Measurements from ENCODE around the gene CDC25B.

DNA sequence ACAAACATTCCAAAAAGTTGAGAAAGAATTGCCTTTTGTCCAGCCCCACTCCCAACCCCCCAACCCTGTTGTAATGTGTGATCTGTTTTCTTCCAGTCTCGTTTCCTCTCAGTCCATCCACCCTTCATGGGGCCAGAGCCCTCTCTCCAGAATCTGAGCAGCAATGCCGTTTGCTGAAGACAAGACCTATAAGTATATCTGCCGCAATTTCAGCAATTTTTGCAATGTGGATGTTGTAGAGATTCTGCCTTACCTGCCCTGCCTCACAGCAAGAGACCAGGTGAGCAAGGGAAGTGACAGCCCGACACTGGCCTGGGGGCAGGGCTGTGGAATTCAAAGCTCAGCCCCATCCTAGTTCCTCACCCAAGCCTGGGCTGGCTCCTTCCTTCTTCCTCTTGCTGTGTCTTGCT lies 58.4 kb downstream of the CDC25B start:
- TF ChIP-seq RAD21 (IDR thresholded peaks at IDR 0.05; ENCODE audit: low read depth) (no peak), EP300 (IDR thresholded peaks at IDR 0.05; ENCODE audit: borderline replicate concordance) (no peak), CEBPB (IDR thresholded peaks at IDR 0.05) (no peak), TAF1 (IDR thresholded peaks at IDR 0.05; ENCODE audit: low read depth) (no peak), TCF12 (IDR thresholded peaks at IDR 0.05; ENCODE audit: low read depth) (no peak), TEAD4 (IDR thresholded peaks at IDR 0.05) (no peak), CREB1 (IDR thresholded peaks at IDR 0.05; ENCODE audit: low read depth) (no peak), YY1 (IDR thresholded peaks at IDR 0.05; ENCODE audit: low read depth) (no peak), NFIC (IDR thresholded peaks at IDR 0.05) (no peak), EGR1 (IDR thresholded peaks at IDR 0.05) (no peak), ZBTB7A (IDR thresholded peaks at IDR 0.05; ENCODE audit: low read depth) (no peak)
- TF ChIP-seq, protein P1, sequence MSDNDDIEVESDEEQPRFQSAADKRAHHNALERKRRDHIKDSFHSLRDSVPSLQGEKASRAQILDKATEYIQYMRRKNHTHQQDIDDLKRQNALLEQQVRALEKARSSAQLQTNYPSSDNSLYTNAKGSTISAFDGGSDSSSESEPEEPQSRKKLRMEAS (IDR thresholded peaks at IDR 0.05), result no peak
- TF ChIP-seq, protein P2, sequence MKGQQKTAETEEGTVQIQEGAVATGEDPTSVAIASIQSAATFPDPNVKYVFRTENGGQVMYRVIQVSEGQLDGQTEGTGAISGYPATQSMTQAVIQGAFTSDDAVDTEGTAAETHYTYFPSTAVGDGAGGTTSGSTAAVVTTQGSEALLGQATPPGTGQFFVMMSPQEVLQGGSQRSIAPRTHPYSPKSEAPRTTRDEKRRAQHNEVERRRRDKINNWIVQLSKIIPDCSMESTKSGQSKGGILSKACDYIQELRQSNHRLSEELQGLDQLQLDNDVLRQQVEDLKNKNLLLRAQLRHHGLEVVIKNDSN (IDR thresholded peaks at IDR 0.05), result no peak
- TF ChIP-seq, protein P3, sequence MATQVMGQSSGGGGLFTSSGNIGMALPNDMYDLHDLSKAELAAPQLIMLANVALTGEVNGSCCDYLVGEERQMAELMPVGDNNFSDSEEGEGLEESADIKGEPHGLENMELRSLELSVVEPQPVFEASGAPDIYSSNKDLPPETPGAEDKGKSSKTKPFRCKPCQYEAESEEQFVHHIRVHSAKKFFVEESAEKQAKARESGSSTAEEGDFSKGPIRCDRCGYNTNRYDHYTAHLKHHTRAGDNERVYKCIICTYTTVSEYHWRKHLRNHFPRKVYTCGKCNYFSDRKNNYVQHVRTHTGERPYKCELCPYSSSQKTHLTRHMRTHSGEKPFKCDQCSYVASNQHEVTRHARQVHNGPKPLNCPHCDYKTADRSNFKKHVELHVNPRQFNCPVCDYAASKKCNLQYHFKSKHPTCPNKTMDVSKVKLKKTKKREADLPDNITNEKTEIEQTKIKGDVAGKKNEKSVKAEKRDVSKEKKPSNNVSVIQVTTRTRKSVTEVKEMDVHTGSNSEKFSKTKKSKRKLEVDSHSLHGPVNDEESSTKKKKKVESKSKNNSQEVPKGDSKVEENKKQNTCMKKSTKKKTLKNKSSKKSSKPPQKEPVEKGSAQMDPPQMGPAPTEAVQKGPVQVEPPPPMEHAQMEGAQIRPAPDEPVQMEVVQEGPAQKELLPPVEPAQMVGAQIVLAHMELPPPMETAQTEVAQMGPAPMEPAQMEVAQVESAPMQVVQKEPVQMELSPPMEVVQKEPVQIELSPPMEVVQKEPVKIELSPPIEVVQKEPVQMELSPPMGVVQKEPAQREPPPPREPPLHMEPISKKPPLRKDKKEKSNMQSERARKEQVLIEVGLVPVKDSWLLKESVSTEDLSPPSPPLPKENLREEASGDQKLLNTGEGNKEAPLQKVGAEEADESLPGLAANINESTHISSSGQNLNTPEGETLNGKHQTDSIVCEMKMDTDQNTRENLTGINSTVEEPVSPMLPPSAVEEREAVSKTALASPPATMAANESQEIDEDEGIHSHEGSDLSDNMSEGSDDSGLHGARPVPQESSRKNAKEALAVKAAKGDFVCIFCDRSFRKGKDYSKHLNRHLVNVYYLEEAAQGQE (IDR thresholded peaks at IDR 0.05; ENCODE audit: low read depth), result no peak

Measured in Ishikawa (cell line).